Astrocyte (in vitro differentiated cells and primary cell): ENCODE measurements around the gene SLC8A3. TPM values are rescaled to one million over a fixed set of nuclear protein-coding genes. Genes with fewer than 3 reads are reported as not detected.

Experiments used
- DNase-seq: peaks from one replicate; pipeline ENCODE4 v3.0.0-alpha.2; 2010; ENCODE audit warnings: low read depth
- FAIRE-seq: peaks from 2 replicates; lab custom pipeline; 2011; peaks lifted over from hg19 to GRCh38; lab: Jason Lieb, UNC
- H2AFZ ChIP-seq: 2 replicates; pipeline ENCODE4 v1.6.0; 2012; ENCODE audit warnings: low read depth, low read length, inconsistent platforms
- H3K27ac ChIP-seq: 2 replicates; pipeline ENCODE4 v1.5.1; 2011; ENCODE audit warnings: low read depth, low read length, inconsistent platforms
- H3K27me3 ChIP-seq: 2 replicates; pipeline ENCODE4 v1.6.0; 2011; ENCODE audit warnings: low read length, inconsistent platforms; ENCODE audit not compliant: insufficient read depth
- H3K36me3 ChIP-seq: 2 replicates; pipeline ENCODE4 v1.5.1; 2011; ENCODE audit warnings: low read length, inconsistent platforms; ENCODE audit not compliant: insufficient read depth
- H3K4me1 ChIP-seq: 2 replicates; pipeline ENCODE4 v1.5.1; 2011; ENCODE audit warnings: low read length, inconsistent platforms; ENCODE audit not compliant: insufficient read depth
- H3K4me2 ChIP-seq: 2 replicates; pipeline ENCODE4 v1.6.0; 2012; ENCODE audit warnings: low read length, inconsistent platforms
- H3K4me3 ChIP-seq: 2 replicates; pipeline ENCODE4 v1.5.1; 2011; ENCODE audit warnings: low read depth, mild to moderate bottlenecking, low read length, inconsistent platforms; ENCODE audit not compliant: insufficient read depth
- H3K79me2 ChIP-seq: 2 replicates; pipeline ENCODE4 v1.6.0; 2012; ENCODE audit warnings: mild to moderate bottlenecking, low read length, inconsistent platforms; ENCODE audit not compliant: insufficient read depth
- H3K9ac ChIP-seq: 2 replicates; pipeline ENCODE4 v1.6.0; 2012; ENCODE audit warnings: mild to moderate bottlenecking, low read length, inconsistent platforms
- H3K9me3 ChIP-seq: 2 replicates; pipeline ENCODE4 v1.5.1; 2012; ENCODE audit warnings: low read depth, mild to moderate bottlenecking, low read length, inconsistent platforms; ENCODE audit not compliant: insufficient read depth
- H4K20me1 ChIP-seq: 2 replicates; pipeline ENCODE4 v1.6.0; 2012; ENCODE audit warnings: low read length, inconsistent platforms; ENCODE audit not compliant: insufficient read depth
- H3K27ac Mint-ChIP-seq: one replicate; pipeline ENCODE4 v1.8.0; 2021; ENCODE audit warnings: mild to moderate bottlenecking, mixed read lengths; ENCODE audit not compliant: unreplicated experiment
- H3K27me3 Mint-ChIP-seq: one replicate; pipeline ENCODE4 v1.8.0; 2021; ENCODE audit warnings: low read depth, mixed read lengths; ENCODE audit not compliant: unreplicated experiment
- H3K36me3 Mint-ChIP-seq: one replicate; pipeline ENCODE4 v1.8.0; 2021; ENCODE audit warnings: low read depth, mixed read lengths; ENCODE audit not compliant: unreplicated experiment
- H3K4me1 Mint-ChIP-seq: one replicate; pipeline ENCODE4 v1.8.0; 2021; ENCODE audit warnings: low read depth, mixed read lengths; ENCODE audit not compliant: unreplicated experiment
- H3K4me3 Mint-ChIP-seq: one replicate; pipeline ENCODE4 v1.8.0; 2021; ENCODE audit warnings: mild to moderate bottlenecking, moderate library complexity, mixed read lengths; ENCODE audit not compliant: unreplicated experiment
- H3K9me3 Mint-ChIP-seq: one replicate; pipeline ENCODE4 v1.8.0; 2021; ENCODE audit warnings: mild to moderate bottlenecking, mixed read lengths; ENCODE audit not compliant: unreplicated experiment
- EZH2 ChIP-seq: IDR thresholded peaks from 2 replicates; pipeline ENCODE4 v1.6.1; 2012; ENCODE audit warnings: mild to moderate bottlenecking, low read length, inconsistent platforms; ENCODE audit not compliant: insufficient read depth
- total RNA-seq: library from RNA; stranded (reverse); gene quantifications from 2 replicates; pipeline ENCODE4 v1.2.1, GENCODE V29; 2021
- TF ChIP-seq, protein P1 (sequence below): IDR thresholded peaks from 2 replicates; pipeline ENCODE4 v1.5.1; 2011; ENCODE audit warnings: low read depth, mild to moderate bottlenecking, inconsistent platforms, low read length, moderate library complexity; ENCODE audit not compliant: insufficient read depth

The SLC8A3 gene
- total RNA-seq, 1 donor from 2014 or later: 0.45 TPM

DNA sequence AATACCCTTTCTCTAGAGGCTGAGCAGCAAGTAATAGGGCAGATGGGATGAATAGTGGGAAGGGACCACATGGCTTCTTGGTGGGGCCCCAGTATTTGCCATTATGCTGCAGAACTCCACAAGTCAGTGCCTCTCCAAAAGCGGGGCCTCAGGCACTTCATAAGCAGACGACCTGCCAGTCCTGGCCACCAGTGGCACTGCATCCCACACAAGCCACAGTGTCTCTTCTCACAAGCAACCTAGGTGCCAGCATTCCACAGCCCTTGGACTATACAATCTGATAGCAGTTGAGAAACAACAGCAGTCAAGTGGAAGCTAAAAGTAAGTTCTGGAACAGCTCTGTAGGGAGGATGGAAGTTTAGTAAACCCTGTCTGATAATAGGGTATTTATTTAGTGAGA lies 4.2 kb upstream of the SLC8A3 start:
- Histone ChIP-seq H3K79me2 (no peaks in the 10 kb centered on the region), H3K4me2 (no peak overlapping the region), H3K27ac (no peak overlapping the region), H2AFZ (no peak overlapping the region), H3K4me1 (peaks cover 7% of the 10 kb centered on the region), H3K9ac (no peak overlapping the region), H3K9me3 (no peaks in the 10 kb centered on the region), H3K36me3 (no peaks in the 10 kb centered on the region), H3K27me3 (peaks cover 15% of the 10 kb centered on the region), H4K20me1 (no peaks in the 10 kb centered on the region), H3K4me3 (no peak overlapping the region)
- peaks cover 7% of the 10 kb centered on the region for H3K9me3 Mint-ChIP-seq
- DNase-seq (no peak), FAIRE-seq (no peak)
- peaks cover 43% of the 10 kb centered on the region for H3K27me3 Mint-ChIP-seq
- H3K36me3 Mint-ChIP-seq: no peaks in the 10 kb centered on the region
- peaks cover 3% of the 10 kb centered on the region for H3K4me1 Mint-ChIP-seq
- TF ChIP-seq, protein P1, sequence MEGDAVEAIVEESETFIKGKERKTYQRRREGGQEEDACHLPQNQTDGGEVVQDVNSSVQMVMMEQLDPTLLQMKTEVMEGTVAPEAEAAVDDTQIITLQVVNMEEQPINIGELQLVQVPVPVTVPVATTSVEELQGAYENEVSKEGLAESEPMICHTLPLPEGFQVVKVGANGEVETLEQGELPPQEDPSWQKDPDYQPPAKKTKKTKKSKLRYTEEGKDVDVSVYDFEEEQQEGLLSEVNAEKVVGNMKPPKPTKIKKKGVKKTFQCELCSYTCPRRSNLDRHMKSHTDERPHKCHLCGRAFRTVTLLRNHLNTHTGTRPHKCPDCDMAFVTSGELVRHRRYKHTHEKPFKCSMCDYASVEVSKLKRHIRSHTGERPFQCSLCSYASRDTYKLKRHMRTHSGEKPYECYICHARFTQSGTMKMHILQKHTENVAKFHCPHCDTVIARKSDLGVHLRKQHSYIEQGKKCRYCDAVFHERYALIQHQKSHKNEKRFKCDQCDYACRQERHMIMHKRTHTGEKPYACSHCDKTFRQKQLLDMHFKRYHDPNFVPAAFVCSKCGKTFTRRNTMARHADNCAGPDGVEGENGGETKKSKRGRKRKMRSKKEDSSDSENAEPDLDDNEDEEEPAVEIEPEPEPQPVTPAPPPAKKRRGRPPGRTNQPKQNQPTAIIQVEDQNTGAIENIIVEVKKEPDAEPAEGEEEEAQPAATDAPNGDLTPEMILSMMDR: no peak
- TF ChIP-seq EZH2: no peak
- H3K4me3 Mint-ChIP-seq: no peak overlapping the region
- no peak overlapping the region for H3K27ac Mint-ChIP-seq

DNA sequence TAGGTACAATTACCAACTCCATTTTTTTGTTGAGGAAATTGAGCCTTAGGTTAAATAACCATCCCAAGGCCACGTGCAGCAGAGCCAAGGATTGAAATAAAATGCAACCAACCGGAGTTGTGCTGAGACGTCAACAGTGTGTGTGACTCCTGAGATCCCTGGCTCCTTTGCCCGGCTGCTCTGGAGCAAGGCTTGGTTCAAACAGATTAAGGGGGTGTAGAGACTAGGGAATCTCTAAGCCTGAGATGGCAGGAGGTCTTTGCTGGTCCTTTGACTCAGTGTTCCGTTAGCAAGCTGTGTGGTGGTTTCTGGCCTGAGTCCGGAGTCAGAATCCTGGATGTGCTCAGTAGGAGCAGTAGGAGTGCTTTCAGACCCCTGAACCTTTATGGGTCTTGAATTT lies 1.4 kb upstream of the SLC8A3 start:
- Histone ChIP-seq H3K4me2 (no peak overlapping the region), H3K27me3 (peaks cover 13% of the 10 kb centered on the region), H2AFZ (no peak overlapping the region), H3K4me3 (no peak overlapping the region), H4K20me1 (no peaks in the 10 kb centered on the region), H3K9ac (no peak overlapping the region), H3K4me1 (peaks cover 9% of the 10 kb centered on the region), H3K79me2 (no peaks in the 10 kb centered on the region), H3K27ac (no peak overlapping the region), H3K36me3 (no peaks in the 10 kb centered on the region), H3K9me3 (no peaks in the 10 kb centered on the region)
- Mint-ChIP-seq H3K27ac (no peak overlapping the region), H3K36me3 (no peaks in the 10 kb centered on the region), H3K4me3 (no peak overlapping the region), H3K27me3 (peaks cover 49% of the 10 kb centered on the region), H3K4me1 (peaks cover 5% of the 10 kb centered on the region), H3K9me3 (peaks cover 11% of the 10 kb centered on the region)
- no peak for FAIRE-seq
- no peak for TF ChIP-seq EZH2
- TF ChIP-seq, protein P1: no peak
- DNase-seq: no peak

DNA sequence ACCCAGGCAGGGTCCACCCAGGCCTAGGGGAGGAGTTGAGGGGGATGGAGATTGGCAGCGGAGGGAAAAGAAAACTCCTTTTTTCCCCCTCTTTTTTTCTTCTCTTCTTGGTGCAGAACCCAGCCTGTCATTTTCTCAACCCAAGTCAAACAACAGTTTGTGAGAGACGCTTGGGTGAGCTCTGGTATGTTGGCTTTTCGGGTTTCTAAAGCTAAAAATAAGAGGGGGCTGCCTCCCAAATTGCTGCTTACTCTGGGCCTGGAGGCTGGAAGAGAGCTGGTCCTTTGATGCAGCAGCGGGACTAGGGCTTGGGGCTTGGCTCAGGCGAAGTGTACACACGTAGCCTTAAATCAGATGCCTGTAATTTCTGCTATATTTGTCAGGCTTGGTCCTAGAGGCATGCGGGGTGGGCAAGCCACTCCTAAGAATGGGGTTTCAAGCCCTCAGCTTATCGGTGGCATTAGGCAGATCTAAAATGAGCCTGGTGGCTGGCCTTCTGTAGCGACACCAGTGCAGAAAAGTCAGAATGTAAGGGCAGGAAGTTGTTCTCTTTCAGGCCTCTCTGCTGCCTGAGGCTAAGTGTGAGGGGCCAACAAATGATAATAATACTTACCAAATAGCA lies 816 bp upstream of the SLC8A3 start:
- no peaks in the 10 kb centered on the region for H4K20me1 ChIP-seq
- H3K9me3 ChIP-seq: no peaks in the 10 kb centered on the region
- peak overlapping the region; percentile 93 for H3K4me2 ChIP-seq
- H3K27me3 ChIP-seq: peaks cover 13% of the 10 kb centered on the region
- peak overlapping the region; percentile 75 for H2AFZ ChIP-seq
- Mint-ChIP-seq H3K4me3 (peak overlapping the region; percentile 86), H3K36me3 (no peaks in the 10 kb centered on the region), H3K27ac (no peak overlapping the region), H3K27me3 (peaks cover 51% of the 10 kb centered on the region), H3K9me3 (peaks cover 6% of the 10 kb centered on the region), H3K4me1 (peaks cover 5% of the 10 kb centered on the region)
- no peaks in the 10 kb centered on the region for H3K79me2 ChIP-seq
- H3K9ac ChIP-seq: no peak overlapping the region
- no peak overlapping the region for H3K27ac ChIP-seq
- H3K4me3 ChIP-seq: peak overlapping the region; percentile 54
- TF ChIP-seq, protein P1: no peak
- TF ChIP-seq EZH2: no peak
- no peaks in the 10 kb centered on the region for H3K36me3 ChIP-seq
- no peak for DNase-seq
- no peak for FAIRE-seq
- peaks cover 9% of the 10 kb centered on the region for H3K4me1 ChIP-seq
